ENCODE measurements around the gene CKS1B. TPM values are rescaled to one million over a fixed set of nuclear protein-coding genes. Genes with fewer than 3 reads are reported as not detected.

CKS1B gene
- polyA plus RNA-seq, 2 of the 4 experiments (the other 2 are of a cell fraction) = 356 to 725 TPM

GRCh38 chr1:155004352-155005075, 30.0 kb downstream of the CKS1B start:
- Histone ChIP-seq H3K27ac (peak overlapping the region; percentile 98 to 100), H3K4me2 (peak overlapping the region; percentile 88), H3K9me3 (no peaks in the 10 kb centered on the region), H3K4me3 (peak overlapping the region; percentile 80), H3K4me1 (peaks cover 60% of the 10 kb centered on the region)
- CTCF ChIA-PET = no interaction called here
- FAIRE-seq = no peak
- TF ChIP-seq JUNB (IDR thresholded peaks at IDR 0.05) (no peak), MAFK (IDR thresholded peaks at IDR 0.05; ENCODE audit: partially characterized antibody) (no peak), CHD4 (IDR thresholded peaks at IDR 0.05; ENCODE audit: borderline replicate concordance) (no peak), MAZ (IDR thresholded peaks at IDR 0.05; ENCODE audit: borderline replicate concordance, low read depth, low read length) (no peak), FOXS1 (CRISPR knock-in tag; IDR thresholded peaks at IDR 0.05) (no peak), ZSCAN20 (CRISPR knock-in tag; IDR thresholded peaks at IDR 0.05) (no peak)
- POLR2A ChIA-PET = interaction anchor here (1.3 to 3.1 kb wide), 6 partner anchors 12 to 80 kb away, joined by 3 to 14 read pairs (median 4); partner anchors contain the start of genes ADAM15 and SHC1
- ATAC-seq = no peak
- no peak for DNase-seq (ENCODE audit: low read depth in 1 of 2, low spot score in 1 of 2)
- WGBS (ENCODE audit: missing lambda C conversion rate) = 9% methylated on average over 5 of the region's 5 CpGs

DNA sequence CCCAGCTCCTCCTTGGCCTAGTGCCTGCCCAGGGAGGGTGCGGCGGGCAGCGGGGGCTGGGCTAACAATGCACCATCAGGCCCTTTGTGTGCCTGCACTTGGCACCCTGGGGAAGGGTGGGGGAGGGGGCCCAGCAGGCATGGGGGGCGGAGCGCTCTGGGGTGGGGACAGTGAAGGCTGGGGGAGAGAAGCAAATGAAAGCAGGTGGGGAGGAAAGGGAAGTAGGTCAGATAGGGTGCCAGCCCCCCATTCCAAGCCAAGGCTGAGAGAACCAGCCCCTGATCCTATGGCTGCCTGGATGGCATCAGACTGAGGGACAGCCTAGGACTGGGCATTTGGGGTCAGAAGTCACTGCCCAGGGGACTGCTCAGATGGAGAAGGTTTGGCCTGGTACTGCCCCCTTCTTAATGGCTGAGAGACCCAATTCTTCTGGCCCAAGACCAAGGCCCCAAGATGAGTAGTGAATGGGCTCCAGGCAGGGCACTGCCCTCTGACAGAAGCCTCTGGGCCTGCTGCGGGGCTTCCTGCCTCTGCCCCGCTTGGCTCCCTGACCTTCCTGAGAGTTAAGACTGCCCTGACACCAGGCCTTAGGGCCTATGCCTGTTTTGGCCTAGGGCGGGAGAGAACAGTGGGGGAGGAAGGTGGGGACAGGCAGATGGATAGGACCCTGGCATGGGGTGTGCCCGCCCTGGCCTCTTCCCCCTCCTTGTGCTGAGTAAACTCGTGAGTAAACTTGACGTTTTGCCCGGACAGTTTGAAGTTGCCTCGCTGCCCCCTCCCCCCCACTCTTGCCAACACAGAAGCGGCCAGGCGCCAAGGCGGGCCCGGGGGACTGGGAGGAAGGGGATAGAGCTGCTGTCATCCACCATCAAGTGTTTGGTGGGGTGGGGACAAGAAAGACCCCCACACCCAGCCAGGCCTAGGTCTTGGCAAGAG, 30.9 kb downstream of the CKS1B start:
- WGBS (ENCODE audit: missing lambda C conversion rate) = 0% methylated on average over 8 of the region's 17 CpGs
- no peaks in the 10 kb centered on the region for H3K9me3 ChIP-seq
- peak overlapping the region; percentile 80 for H3K4me3 ChIP-seq
- peaks cover 61% of the 10 kb centered on the region for H3K4me1 ChIP-seq
- TF ChIP-seq ZNF302 (CRISPR knock-in tag; IDR thresholded peaks at IDR 0.05) (no peak), JUN (IDR thresholded peaks at IDR 0.05) (peak in 1 of 2 experiments; percentile 43; a peak in 2 of 5 replicates), EP300 (IDR thresholded peaks at IDR 0.05) (peak in 1 of 2 experiments; percentile 39; a peak in 1 of 5 replicates), REST (IDR thresholded peaks at IDR 0.05) (no peak)
- TF ChIP-seq, protein P1, sequence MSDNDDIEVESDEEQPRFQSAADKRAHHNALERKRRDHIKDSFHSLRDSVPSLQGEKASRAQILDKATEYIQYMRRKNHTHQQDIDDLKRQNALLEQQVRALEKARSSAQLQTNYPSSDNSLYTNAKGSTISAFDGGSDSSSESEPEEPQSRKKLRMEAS (IDR thresholded peaks at IDR 0.05) = peak; percentile 67
- H3K4me2 ChIP-seq = peak overlapping the region; percentile 88
- ChIA-PET CTCF (interaction anchor here (1.9 kb wide), 1 partner anchor 86 kb away, joined by 4 read pairs; no protein-coding TSS in a partner anchor), POLR2A (interaction anchor here (0.8 to 3.1 kb wide), 4 partner anchors 11 to 80 kb away, joined by 3 to 14 read pairs (median 8); partner anchors contain the start of gene SHC1)
- peak in 1 of 2 experiments; percentile 1; a peak in 2 of 6 replicates for ATAC-seq
- peak overlapping the region; percentile 98 to 100 for H3K27ac ChIP-seq
- peak in 1 of 2 experiments; percentile 79 for DNase-seq (ENCODE audit: low read depth in 1 of 2, low spot score in 1 of 2)
- FAIRE-seq = no peak

- WGBS (ENCODE audit: missing lambda C conversion rate) = 79% methylated on average over 2 of the region's 2 CpGs
- no peak for ATAC-seq
- Histone ChIP-seq H3K4me2 (peak overlapping the region; percentile 88), H3K27ac (peak overlapping the region; percentile 98 to 100), H3K9me3 (no peaks in the 10 kb centered on the region), H3K4me1 (peaks cover 74% of the 10 kb centered on the region), H3K4me3 (no peak overlapping the region)
- peak in 1 of 2 experiments; percentile 59 for DNase-seq (ENCODE audit: low read depth in 1 of 2, low spot score in 1 of 2)
- ChIA-PET POLR2A (interaction anchor here (1.0 kb wide), 1 partner anchor 9 kb away, joined by 3 read pairs; no protein-coding TSS in a partner anchor), CTCF (interaction anchor here (1.0 to 1.9 kb wide), 2 partner anchors 85 to 161 kb away, joined by 3 to 4 read pairs; no protein-coding TSS in a partner anchor)
- no peak for FAIRE-seq
- TF ChIP-seq GATA3 (IDR thresholded peaks at IDR 0.05; ENCODE audit: borderline replicate concordance) = no peak
- TF ChIP-seq POLR2A (IDR thresholded peaks at IDR 0.05; ENCODE audit: low read length) = no peak
- no peak for TF ChIP-seq CBX2 (IDR thresholded peaks at IDR 0.05; ENCODE audit: borderline replicate concordance, low read depth)
- TF ChIP-seq ESRRA (IDR thresholded peaks at IDR 0.05; ENCODE audit: borderline replicate concordance, low read length) = no peak
- no peak for TF ChIP-seq MYC (IDR thresholded peaks at IDR 0.05; ENCODE audit: borderline replicate concordance, low read length)
- TF ChIP-seq SMC3 (IDR thresholded peaks at IDR 0.05) = no peak
- no peak for TF ChIP-seq FOSB (CRISPR knock-in tag; IDR thresholded peaks at IDR 0.05)
- TF ChIP-seq HOXB5 (CRISPR knock-in tag; IDR thresholded peaks at IDR 0.05) = no peak
- TF ChIP-seq CBX8 (IDR thresholded peaks at IDR 0.05) = no peak
- no peak for TF ChIP-seq HOXB13 (CRISPR knock-in tag; IDR thresholded peaks at IDR 0.05; ENCODE audit: low read depth)
- no peak for TF ChIP-seq NPAS2 (CRISPR knock-in tag; IDR thresholded peaks at IDR 0.05; ENCODE audit: borderline replicate concordance)
- no peak for TF ChIP-seq ATOH8 (CRISPR knock-in tag; IDR thresholded peaks at IDR 0.05; ENCODE audit: low read depth)
- no peak for TF ChIP-seq EHMT2 (IDR thresholded peaks at IDR 0.05; ENCODE audit: low read depth)
- TF ChIP-seq, protein P1 (IDR thresholded peaks at IDR 0.05) = no peak
- TF ChIP-seq, protein P2, sequence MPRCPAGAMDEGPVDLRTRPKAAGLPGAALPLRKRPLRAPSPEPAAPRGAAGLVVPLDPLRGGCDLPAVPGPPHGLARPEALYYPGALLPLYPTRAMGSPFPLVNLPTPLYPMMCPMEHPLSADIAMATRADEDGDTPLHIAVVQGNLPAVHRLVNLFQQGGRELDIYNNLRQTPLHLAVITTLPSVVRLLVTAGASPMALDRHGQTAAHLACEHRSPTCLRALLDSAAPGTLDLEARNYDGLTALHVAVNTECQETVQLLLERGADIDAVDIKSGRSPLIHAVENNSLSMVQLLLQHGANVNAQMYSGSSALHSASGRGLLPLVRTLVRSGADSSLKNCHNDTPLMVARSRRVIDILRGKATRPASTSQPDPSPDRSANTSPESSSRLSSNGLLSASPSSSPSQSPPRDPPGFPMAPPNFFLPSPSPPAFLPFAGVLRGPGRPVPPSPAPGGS (IDR thresholded peaks at IDR 0.05) = no peak
Observed at GRCh38 chr1:155006601-155007101, 32.2 kb downstream of the CKS1B start.
